ENCODE measurements around the gene HIPK2.

HIPK2 gene

DNA sequence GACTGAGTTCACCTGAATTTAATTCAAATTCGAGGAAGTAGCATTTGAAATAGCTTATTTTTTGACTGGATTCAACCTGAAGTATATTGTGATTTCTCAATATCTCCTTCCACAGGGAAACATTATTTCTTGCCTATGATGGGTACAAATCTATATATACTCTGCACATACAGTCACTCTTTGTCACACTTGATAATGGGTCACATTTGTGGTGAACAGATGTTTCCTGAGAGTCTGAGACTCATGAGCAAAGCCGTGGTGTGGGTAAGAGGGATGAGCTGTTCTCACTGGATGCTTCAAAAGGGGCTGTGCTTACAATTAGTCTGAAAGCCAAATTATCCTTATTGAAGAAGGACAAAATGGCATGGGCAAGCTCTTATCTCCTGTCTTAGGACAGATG lies 33.3 kb upstream of the HIPK2 start:
- Histone ChIP-seq H3K27ac (ENCODE audit: low read depth, low read length) (no peak overlapping the region), H3K27me3 (ENCODE audit: insufficient read depth, low read length) (no peaks in the 10 kb centered on the region), H3K79me2 (ENCODE audit: control insufficient read depth, insufficient read depth, low read length, unreplicated experiment) (no peaks in the 10 kb centered on the region), H3K4me3 (ENCODE audit: low read depth, low read length) (no peak overlapping the region), H2AFZ (ENCODE audit: low read length, unreplicated experiment) (no peak overlapping the region), H3K4me1 (ENCODE audit: control insufficient read depth, insufficient read depth, low read length, unreplicated experiment) (no peaks in the 10 kb centered on the region), H3K36me3 (ENCODE audit: insufficient read depth, low read length) (no peaks in the 10 kb centered on the region)

DNA sequence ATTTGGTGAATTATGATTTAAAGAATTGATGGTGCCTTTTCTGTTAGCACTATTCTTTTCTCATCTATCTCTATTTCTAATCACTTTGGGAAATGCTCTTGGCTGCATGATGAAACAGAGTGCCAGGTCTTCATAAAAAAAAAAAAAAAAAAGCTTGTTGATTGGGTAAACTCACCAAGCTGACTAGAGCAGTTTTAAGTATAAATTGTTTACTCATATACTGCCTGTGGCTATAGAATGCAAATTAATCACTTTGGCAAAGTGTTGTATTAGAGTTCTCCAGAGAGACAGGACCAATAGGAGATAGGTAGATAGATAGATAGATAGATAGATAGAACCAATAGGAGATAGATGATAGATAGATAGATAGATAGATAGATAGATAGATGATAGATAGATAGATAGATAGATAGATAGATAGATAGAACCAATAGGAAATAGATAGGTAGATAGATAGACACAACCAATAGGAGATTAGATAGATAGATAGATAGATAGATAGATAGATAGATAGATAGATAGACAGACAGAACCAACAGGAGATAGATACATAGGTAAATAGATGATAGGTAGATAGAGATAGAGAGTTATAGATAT lies 31.1 kb upstream of the HIPK2 start:
- H3K27me3 ChIP-seq (ENCODE audit: insufficient read depth, low read length), result no peaks in the 10 kb centered on the region
- H3K4me3 ChIP-seq (ENCODE audit: low read depth, low read length), result no peak overlapping the region
- no peaks in the 10 kb centered on the region for H3K36me3 ChIP-seq (ENCODE audit: insufficient read depth, low read length)
- H3K27ac ChIP-seq (ENCODE audit: low read depth, low read length), result no peak overlapping the region
- H3K79me2 ChIP-seq (ENCODE audit: control insufficient read depth, insufficient read depth, low read length, unreplicated experiment), result no peaks in the 10 kb centered on the region
- H2AFZ ChIP-seq (ENCODE audit: low read length, unreplicated experiment), result no peak overlapping the region
- H3K4me1 ChIP-seq (ENCODE audit: control insufficient read depth, insufficient read depth, low read length, unreplicated experiment), result no peaks in the 10 kb centered on the region

DNA sequence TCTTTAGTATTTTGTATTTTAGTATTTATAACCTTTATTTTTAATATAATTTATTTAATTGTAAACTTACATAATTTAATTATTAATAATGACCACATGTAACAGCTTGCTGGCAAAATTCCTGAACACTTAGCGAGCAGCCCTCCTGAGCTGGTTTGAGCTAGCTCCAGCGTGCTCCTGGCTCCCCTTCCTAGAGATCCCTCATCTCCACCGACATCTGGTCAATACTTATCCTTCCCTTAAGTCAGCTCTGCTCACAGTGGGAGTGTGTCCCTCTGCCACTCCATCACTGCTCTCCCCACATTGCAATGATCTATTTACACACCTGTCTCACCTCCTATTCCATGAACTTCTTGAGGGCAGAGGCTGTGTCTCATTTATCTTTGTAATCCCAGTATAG lies 30.6 kb upstream of the HIPK2 start:
- Histone ChIP-seq H3K27ac (ENCODE audit: low read depth, low read length) (no peak overlapping the region), H3K4me3 (ENCODE audit: low read depth, low read length) (no peak overlapping the region), H3K79me2 (ENCODE audit: control insufficient read depth, insufficient read depth, low read length, unreplicated experiment) (no peaks in the 10 kb centered on the region), H3K27me3 (ENCODE audit: insufficient read depth, low read length) (no peaks in the 10 kb centered on the region), H2AFZ (ENCODE audit: low read length, unreplicated experiment) (no peak overlapping the region), H3K36me3 (ENCODE audit: insufficient read depth, low read length) (no peaks in the 10 kb centered on the region), H3K4me1 (ENCODE audit: control insufficient read depth, insufficient read depth, low read length, unreplicated experiment) (no peaks in the 10 kb centered on the region)

DNA sequence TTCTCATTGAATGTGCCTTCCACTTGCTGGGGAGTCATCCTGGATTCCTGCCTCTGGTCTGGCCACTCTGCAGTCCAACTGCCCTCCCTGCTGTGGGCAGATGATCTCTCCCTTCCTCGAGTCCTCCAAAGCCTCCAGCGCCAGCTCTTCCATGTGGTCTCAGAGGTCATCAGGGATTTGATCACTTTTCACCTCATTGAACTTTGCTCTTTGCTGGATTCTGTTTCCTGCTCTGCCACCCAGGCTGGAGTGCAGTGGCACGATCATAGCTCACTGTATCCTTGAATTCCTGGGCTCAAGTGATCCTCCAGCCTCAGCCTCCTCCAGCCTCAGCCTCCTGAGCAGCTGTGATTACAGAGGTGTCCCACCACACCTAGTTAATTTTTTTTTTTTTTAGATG lies 29.2 kb upstream of the HIPK2 start:
- H3K4me3 ChIP-seq (ENCODE audit: low read depth, low read length), result no peak overlapping the region
- no peaks in the 10 kb centered on the region for H3K36me3 ChIP-seq (ENCODE audit: insufficient read depth, low read length)
- H3K27ac ChIP-seq (ENCODE audit: low read depth, low read length), result no peak overlapping the region

DNA sequence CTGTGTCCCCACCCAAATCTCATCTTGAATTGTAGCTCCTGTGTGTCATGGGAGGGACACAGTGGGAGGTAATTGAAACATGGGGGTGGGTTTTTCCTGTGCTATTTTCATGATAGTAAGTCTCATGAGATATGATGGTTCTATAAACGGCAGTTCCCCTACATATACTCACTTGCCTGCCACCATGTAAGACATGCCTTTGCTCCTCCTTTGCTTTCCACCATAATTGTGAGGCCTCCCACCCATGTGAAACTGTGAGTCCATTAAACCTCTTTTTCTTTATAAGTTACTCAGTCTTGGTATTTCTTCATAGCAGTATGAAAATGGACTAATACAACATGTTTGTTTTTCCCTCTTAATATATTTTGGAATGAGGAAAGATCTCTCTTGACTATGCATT lies 26.8 kb upstream of the HIPK2 start:
- Histone ChIP-seq H3K4me1 (ENCODE audit: control insufficient read depth, insufficient read depth, low read length, unreplicated experiment) (no peaks in the 10 kb centered on the region), H2AFZ (ENCODE audit: low read length, unreplicated experiment) (no peak overlapping the region), H3K36me3 (ENCODE audit: insufficient read depth, low read length) (no peaks in the 10 kb centered on the region), H3K27me3 (ENCODE audit: insufficient read depth, low read length) (no peaks in the 10 kb centered on the region), H3K27ac (ENCODE audit: low read depth, low read length) (no peak overlapping the region), H3K79me2 (ENCODE audit: control insufficient read depth, insufficient read depth, low read length, unreplicated experiment) (no peaks in the 10 kb centered on the region), H3K4me3 (ENCODE audit: low read depth, low read length) (no peak overlapping the region)

More for the DNA sequence above, 29.2 kb upstream of the HIPK2 start:
- Histone ChIP-seq H3K4me1 (ENCODE audit: control insufficient read depth, insufficient read depth, low read length, unreplicated experiment) (no peaks in the 10 kb centered on the region), H2AFZ (ENCODE audit: low read length, unreplicated experiment) (no peak overlapping the region), H3K27me3 (ENCODE audit: insufficient read depth, low read length) (no peaks in the 10 kb centered on the region), H3K79me2 (ENCODE audit: control insufficient read depth, insufficient read depth, low read length, unreplicated experiment) (no peaks in the 10 kb centered on the region)

DNA sequence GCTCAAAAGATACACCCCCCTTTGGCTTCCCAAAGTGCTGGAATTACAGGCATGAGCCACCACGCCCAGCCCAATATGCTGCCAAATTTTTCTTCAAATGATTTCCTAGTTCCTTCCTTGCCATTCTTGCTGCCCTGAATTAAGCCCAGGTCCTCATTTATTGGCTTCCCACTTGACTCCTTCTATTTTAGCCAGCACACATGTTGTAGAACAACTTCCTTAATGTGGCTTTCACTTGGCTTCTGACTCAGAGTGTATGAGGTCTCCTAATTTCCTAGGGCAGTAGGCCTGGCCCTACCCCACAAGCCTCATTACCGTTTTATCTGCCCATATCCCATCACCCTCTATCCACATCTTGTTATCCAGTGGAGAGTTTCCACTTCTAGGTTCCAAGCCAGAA lies 21.8 kb upstream of the HIPK2 start:
- H2AFZ ChIP-seq (ENCODE audit: low read length, unreplicated experiment), result no peak overlapping the region
- H3K4me1 ChIP-seq (ENCODE audit: control insufficient read depth, insufficient read depth, low read length, unreplicated experiment), result no peaks in the 10 kb centered on the region
- H3K4me3 ChIP-seq (ENCODE audit: low read depth, low read length), result no peak overlapping the region
- no peaks in the 10 kb centered on the region for H3K27me3 ChIP-seq (ENCODE audit: insufficient read depth, low read length)
- H3K27ac ChIP-seq (ENCODE audit: low read depth, low read length), result no peak overlapping the region
- no peaks in the 10 kb centered on the region for H3K79me2 ChIP-seq (ENCODE audit: control insufficient read depth, insufficient read depth, low read length, unreplicated experiment)
- H3K36me3 ChIP-seq (ENCODE audit: insufficient read depth, low read length), result peaks cover 20% of the 10 kb centered on the region

DNA sequence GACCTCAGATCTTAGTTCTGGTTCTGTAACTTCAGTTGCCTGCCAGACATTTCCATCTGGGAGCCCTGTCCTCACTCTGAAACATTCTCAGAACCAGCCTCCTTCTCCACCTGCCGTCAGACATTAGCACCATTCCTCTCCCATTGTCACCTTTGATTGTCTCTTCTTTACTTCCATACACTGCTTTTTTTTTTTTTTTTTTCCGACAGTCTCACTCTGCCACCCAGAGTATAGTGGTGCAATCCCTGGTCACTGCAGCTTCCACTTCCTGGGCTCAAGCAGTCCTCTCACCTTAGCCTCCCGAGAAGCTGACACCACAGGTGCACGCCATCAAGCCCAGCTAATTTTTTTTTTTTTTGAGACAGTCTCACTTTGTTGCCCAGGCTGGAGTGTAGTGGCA lies 21.1 kb upstream of the HIPK2 start:
- Histone ChIP-seq H3K4me1 (ENCODE audit: control insufficient read depth, insufficient read depth, low read length, unreplicated experiment) (no peaks in the 10 kb centered on the region), H3K27me3 (ENCODE audit: insufficient read depth, low read length) (no peaks in the 10 kb centered on the region), H3K79me2 (ENCODE audit: control insufficient read depth, insufficient read depth, low read length, unreplicated experiment) (no peaks in the 10 kb centered on the region), H3K4me3 (ENCODE audit: low read depth, low read length) (no peak overlapping the region), H2AFZ (ENCODE audit: low read length, unreplicated experiment) (no peak overlapping the region), H3K36me3 (ENCODE audit: insufficient read depth, low read length) (peaks cover 20% of the 10 kb centered on the region), H3K27ac (ENCODE audit: low read depth, low read length) (no peak overlapping the region)

DNA sequence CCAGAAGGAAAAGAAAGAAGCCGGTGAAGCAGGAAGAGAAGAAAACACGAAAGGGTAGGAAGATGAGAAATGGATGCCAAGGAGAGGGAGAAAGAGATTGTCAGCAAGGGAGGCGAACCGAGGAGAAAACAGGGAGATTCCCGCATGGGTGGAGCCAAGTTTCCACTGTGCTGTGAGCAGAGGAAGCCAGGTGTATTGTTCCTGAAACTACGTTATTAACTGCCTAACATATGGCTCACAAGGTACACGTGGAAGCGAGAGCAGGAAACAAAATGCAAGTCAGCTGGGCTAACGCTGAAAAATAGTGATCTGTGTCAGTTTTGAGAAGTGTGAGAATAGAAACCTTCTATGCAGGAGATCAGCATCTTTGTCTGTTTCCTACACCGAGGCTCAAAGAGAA lies 20.4 kb upstream of the HIPK2 start:
- H3K27me3 ChIP-seq (ENCODE audit: insufficient read depth, low read length), result no peaks in the 10 kb centered on the region
- H3K4me3 ChIP-seq (ENCODE audit: low read depth, low read length), result no peak overlapping the region
- no peak overlapping the region for H3K27ac ChIP-seq (ENCODE audit: low read depth, low read length)
- no peak overlapping the region for H2AFZ ChIP-seq (ENCODE audit: low read length, unreplicated experiment)
- H3K4me1 ChIP-seq (ENCODE audit: control insufficient read depth, insufficient read depth, low read length, unreplicated experiment), result no peaks in the 10 kb centered on the region
- no peaks in the 10 kb centered on the region for H3K79me2 ChIP-seq (ENCODE audit: control insufficient read depth, insufficient read depth, low read length, unreplicated experiment)
- H3K36me3 ChIP-seq (ENCODE audit: insufficient read depth, low read length), result peaks cover 24% of the 10 kb centered on the region

DNA sequence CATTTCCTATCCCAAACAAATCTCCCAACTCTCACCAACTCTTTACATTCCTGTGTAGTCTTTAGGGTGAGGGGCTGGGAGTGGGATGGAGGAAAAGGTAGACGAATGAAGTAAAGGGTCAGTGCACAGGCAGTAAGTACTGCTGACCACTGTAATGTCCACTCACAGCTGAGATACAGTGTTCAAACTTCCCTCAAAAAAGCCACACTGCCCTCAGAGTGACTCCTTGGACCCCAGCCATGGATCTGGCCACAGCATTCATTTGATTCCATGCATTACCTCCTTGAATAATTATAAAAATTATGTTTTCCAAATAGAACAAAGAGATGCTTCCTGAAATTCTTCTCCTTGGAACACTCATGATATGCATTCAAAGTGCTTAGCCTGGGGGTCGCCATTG lies 19.8 kb upstream of the HIPK2 start:
- Histone ChIP-seq H2AFZ (ENCODE audit: low read length, unreplicated experiment) (no peak overlapping the region), H3K27me3 (ENCODE audit: insufficient read depth, low read length) (no peaks in the 10 kb centered on the region), H3K79me2 (ENCODE audit: control insufficient read depth, insufficient read depth, low read length, unreplicated experiment) (no peaks in the 10 kb centered on the region), H3K4me3 (ENCODE audit: low read depth, low read length) (no peak overlapping the region), H3K27ac (ENCODE audit: low read depth, low read length) (no peak overlapping the region), H3K4me1 (ENCODE audit: control insufficient read depth, insufficient read depth, low read length, unreplicated experiment) (no peaks in the 10 kb centered on the region), H3K36me3 (ENCODE audit: insufficient read depth, low read length) (peaks cover 24% of the 10 kb centered on the region)

DNA sequence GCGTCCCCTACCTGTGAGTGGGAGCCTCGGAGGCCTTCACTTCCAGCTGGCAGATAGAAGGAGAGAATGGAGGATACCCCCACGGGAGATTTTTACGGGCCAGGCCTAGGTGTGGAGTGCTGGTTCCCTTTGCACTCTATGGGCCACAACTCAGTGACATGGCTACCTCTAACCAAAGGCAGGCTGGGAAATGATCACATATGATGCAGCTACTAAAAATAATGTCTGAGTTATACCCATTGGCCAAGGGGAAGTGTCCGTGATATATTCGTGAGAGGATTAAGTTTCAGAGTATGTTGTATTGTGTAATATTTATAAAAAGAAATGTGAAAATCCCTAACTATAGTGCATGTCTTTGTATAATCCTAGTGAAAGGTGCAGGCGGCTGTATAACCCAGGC lies 13.5 kb upstream of the HIPK2 start:
- H3K27ac ChIP-seq (ENCODE audit: low read depth, low read length), result no peak overlapping the region
- no peak overlapping the region for H2AFZ ChIP-seq (ENCODE audit: low read length, unreplicated experiment)
- no peak overlapping the region for H3K4me3 ChIP-seq (ENCODE audit: low read depth, low read length)
- peaks cover 53% of the 10 kb centered on the region for H3K36me3 ChIP-seq (ENCODE audit: insufficient read depth, low read length)
- no peaks in the 10 kb centered on the region for H3K27me3 ChIP-seq (ENCODE audit: insufficient read depth, low read length)
- H3K4me1 ChIP-seq (ENCODE audit: control insufficient read depth, insufficient read depth, low read length, unreplicated experiment), result no peaks in the 10 kb centered on the region
- no peaks in the 10 kb centered on the region for H3K79me2 ChIP-seq (ENCODE audit: control insufficient read depth, insufficient read depth, low read length, unreplicated experiment)

DNA sequence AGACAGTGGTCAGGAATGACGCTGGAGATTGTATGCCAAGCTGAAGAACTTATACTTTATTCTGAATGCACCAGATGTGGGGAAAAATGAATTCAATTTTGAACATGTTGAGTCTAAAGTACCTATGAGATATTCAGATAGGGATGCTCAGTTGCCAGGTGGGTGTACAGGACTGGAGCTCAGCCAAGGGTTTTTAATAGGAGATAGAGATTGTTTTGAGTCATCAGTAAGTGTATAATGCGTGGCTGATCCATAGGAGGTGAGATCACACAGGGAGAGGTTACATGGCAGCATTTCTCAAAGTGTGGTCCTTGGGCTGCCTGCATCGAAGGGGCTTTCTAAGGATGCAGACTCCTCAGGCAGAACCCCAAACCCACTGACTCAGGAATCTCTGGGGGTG lies 6.8 kb upstream of the HIPK2 start:
- no peaks in the 10 kb centered on the region for H3K27me3 ChIP-seq (ENCODE audit: insufficient read depth, low read length)
- H3K36me3 ChIP-seq (ENCODE audit: insufficient read depth, low read length), result peaks cover 31% of the 10 kb centered on the region; the same call in 1 of the 2 replicates

More for the DNA sequence above, 6.8 kb upstream of the HIPK2 start:
- Histone ChIP-seq H3K4me1 (ENCODE audit: control insufficient read depth, insufficient read depth, low read length, unreplicated experiment) (peaks cover 26% of the 10 kb centered on the region), H3K79me2 (ENCODE audit: control insufficient read depth, insufficient read depth, low read length, unreplicated experiment) (peaks cover 23% of the 10 kb centered on the region), H3K27ac (ENCODE audit: low read depth, low read length) (no peak overlapping the region), H3K4me3 (ENCODE audit: low read depth, low read length) (no peak overlapping the region), H2AFZ (ENCODE audit: low read length, unreplicated experiment) (no peak overlapping the region)

Measured in ACC112 (cell line).